NCI-H128 (cell line): Measurements from ENCODE around the gene DDO.

Experiments
- DNase-seq: peaks from one replicate; lab custom pipeline; 2025; ENCODE audit not compliant: unreplicated experiment; lab: John Stamatoyannopoulos, UW

Gene DDO

GRCh38 chr6:110348961-110349690 lies 66.2 kb downstream of the DDO start:
- DNase-seq, result no peak

GRCh38 chr6:110345025-110345424 lies 70.3 kb downstream of the DDO start:
- DNase-seq, result no peak

GRCh38 chr6:110342759-110343158 lies 72.6 kb downstream of the DDO start:
- DNase-seq, result no peak
